ENCODE data around the gene GLRA1. TPM values are rescaled to one million over a fixed set of nuclear protein-coding genes. Genes with fewer than 3 reads are reported as not detected.

GLRA1 gene
- total and polyA plus RNA-seq, 2 of the 4 experiments (the other 2 are of a cell fraction): not detected

DNA sequence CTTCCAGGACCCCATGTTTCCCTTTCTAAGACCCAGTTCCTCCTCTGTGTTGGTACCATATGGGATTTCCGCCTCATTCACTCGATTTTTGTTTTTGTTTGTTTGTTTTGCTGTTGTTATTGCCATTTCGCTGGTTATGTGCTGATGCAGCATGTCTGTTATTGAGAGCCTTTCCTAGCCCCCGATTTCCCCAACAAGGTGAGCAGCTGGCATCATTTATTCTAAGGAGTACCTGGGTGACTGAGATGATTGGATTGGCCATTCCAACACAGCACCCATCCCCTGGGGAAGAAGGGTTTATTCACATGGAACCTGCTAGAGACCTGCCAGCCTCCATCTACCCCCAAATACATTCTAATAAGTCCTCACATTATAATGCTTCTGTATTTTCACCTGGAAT is 2.7 kb downstream of the GLRA1 start:
- Histone ChIP-seq H3K14ac (replicated peaks; ENCODE audit: low read depth, low read length) (no peak overlapping the region), H3K4ac (ENCODE audit: low read depth, low read length) (no peak overlapping the region), H3K27ac (ENCODE audit: insufficient read depth, low read length) (no peak overlapping the region), H3K18ac (ENCODE audit: low read depth, low read length) (no peak overlapping the region), H3K27me3 (ENCODE audit: control insufficient read depth, insufficient read depth, low read length) (no peaks in the 10 kb centered on the region), H3K36me3 (ENCODE audit: control insufficient read depth, insufficient read depth, low read length) (no peaks in the 10 kb centered on the region), H3K9me1 (ENCODE audit: insufficient read depth, low read length) (no peaks in the 10 kb centered on the region), H2AK5ac (ENCODE audit: low read depth, low read length) (no peak overlapping the region), H3K4me1 (ENCODE audit: control insufficient read depth, insufficient read depth, low read length) (no peaks in the 10 kb centered on the region), H3K4me3 (ENCODE audit: insufficient read depth, low read depth, low read length) (no peak overlapping the region), H4K91ac (ENCODE audit: insufficient read depth, low read depth, low read length) (no peak overlapping the region), H2AFZ (replicated peaks; ENCODE audit: low read length, poor library complexity) (no peak overlapping the region), H3K9ac (ENCODE audit: low read depth, low read length) (no peak overlapping the region), H2BK20ac (ENCODE audit: low read depth, low read length) (no peak overlapping the region), H2BK120ac (ENCODE audit: low read depth, low read length) (no peak overlapping the region), H4K20me1 (ENCODE audit: insufficient read depth, low read length) (no peaks in the 10 kb centered on the region), H2AK9ac (replicated peaks; ENCODE audit: low read depth, low read length, poor library complexity) (no peak overlapping the region), H3K79me1 (ENCODE audit: low read depth in 1 of 2, low read length in 2 of 2) (no peaks in the 10 kb centered on the region), H3K23ac (ENCODE audit: low read depth, low read length) (no peak overlapping the region), H3K9me3 (ENCODE audit: control insufficient read depth, insufficient read depth, low read length) (no peaks in the 10 kb centered on the region), H2BK5ac (ENCODE audit: low read depth, low read length, poor library complexity, severe bottlenecking) (no peak overlapping the region), H3K4me2 (ENCODE audit: low read depth, low read length) (no peak overlapping the region), H2BK15ac (ENCODE audit: low read depth, low read length) (no peak overlapping the region), H4K5ac (ENCODE audit: low read depth, low read length) (no peak overlapping the region), H4K8ac (ENCODE audit: low read depth in 2 of 2, low read length in 2 of 2) (no peak overlapping the region), H3K56ac (ENCODE audit: extremely low read depth, insufficient read depth, low read length) (no peak overlapping the region)
- in situ Hi-C loops (cut with MboI; ENCODE audit: low sequenced_read_pairs) (no loop called here), intact Hi-C loops (cut with micrococcal nuclease) (no loop called here), dilution Hi-C loops (cut with HindIII; ENCODE audit: low sequenced_read_pairs, unreplicated experiment) (no loop called here)
- BruUV-seq (replicated peaks): no TSS peak
- TF ChIP-seq MXI1 (IDR thresholded peaks at IDR 0.05; ENCODE audit: borderline replicate concordance, low read depth, low read length) (no peak), ELK1 (IDR thresholded peaks at IDR 0.05; ENCODE audit: borderline replicate concordance, low read depth, low read length) (no peak), MAFK (IDR thresholded peaks at IDR 0.05; ENCODE audit: low read depth, low read length) (no peak), BHLHE40 (IDR thresholded peaks at IDR 0.05; ENCODE audit: low read depth, low read length) (no peak), RCOR1 (IDR thresholded peaks at IDR 0.05; ENCODE audit: insufficient replicate concordance, low read length) (no peak), SMC3 (IDR thresholded peaks at IDR 0.05; ENCODE audit: low read depth, low read length) (no peak), USF2 (IDR thresholded peaks at IDR 0.05; ENCODE audit: low read depth, low read length) (no peak), CEBPB (IDR thresholded peaks at IDR 0.05; ENCODE audit: low read depth, low read length) (no peak), CHD1 (IDR thresholded peaks at IDR 0.05; ENCODE audit: low read depth, low read length) (no peak), FOS (IDR thresholded peaks at IDR 0.05; ENCODE audit: low read depth, low read length) (no peak), NFE2L2 (IDR thresholded peaks at IDR 0.05; ENCODE audit: low read depth, low read length) (no peak), RFX5 (IDR thresholded peaks at IDR 0.05; ENCODE audit: low read depth, low read length) (no peak), MAZ (IDR thresholded peaks at IDR 0.05; ENCODE audit: borderline replicate concordance, low read depth, low read length) (no peak), RAD21 (IDR thresholded peaks at IDR 0.05; ENCODE audit: low read length) (no peak), POLR2A (IDR thresholded peaks at IDR 0.05; ENCODE audit: low read depth, low read length) (no peak)
- TF ChIP-seq, protein P1, sequence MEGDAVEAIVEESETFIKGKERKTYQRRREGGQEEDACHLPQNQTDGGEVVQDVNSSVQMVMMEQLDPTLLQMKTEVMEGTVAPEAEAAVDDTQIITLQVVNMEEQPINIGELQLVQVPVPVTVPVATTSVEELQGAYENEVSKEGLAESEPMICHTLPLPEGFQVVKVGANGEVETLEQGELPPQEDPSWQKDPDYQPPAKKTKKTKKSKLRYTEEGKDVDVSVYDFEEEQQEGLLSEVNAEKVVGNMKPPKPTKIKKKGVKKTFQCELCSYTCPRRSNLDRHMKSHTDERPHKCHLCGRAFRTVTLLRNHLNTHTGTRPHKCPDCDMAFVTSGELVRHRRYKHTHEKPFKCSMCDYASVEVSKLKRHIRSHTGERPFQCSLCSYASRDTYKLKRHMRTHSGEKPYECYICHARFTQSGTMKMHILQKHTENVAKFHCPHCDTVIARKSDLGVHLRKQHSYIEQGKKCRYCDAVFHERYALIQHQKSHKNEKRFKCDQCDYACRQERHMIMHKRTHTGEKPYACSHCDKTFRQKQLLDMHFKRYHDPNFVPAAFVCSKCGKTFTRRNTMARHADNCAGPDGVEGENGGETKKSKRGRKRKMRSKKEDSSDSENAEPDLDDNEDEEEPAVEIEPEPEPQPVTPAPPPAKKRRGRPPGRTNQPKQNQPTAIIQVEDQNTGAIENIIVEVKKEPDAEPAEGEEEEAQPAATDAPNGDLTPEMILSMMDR (conservative IDR thresholded peaks at IDR 0.05; ENCODE audit: low read depth, low read length): no peak
- no CpG with 5 or more reads among the region's 4 CpGs for WGBS, 2 experiments (ENCODE audit: extremely low coverage in 2 of 2, insufficient read length in 1 of 2)
- ChIA-PET CTCF (no interaction called here), POLR2A (ENCODE audit: unreplicated experiment) (no interaction called here)
- DNase-seq (no peak), ATAC-seq (ENCODE audit: low read depth) (no peak)
